NB4 (cell line): Measurements from ENCODE around the gene RRP1.

Experiments
- DNase-seq: peaks from one replicate; pipeline ENCODE4 v3.0.0; 2010; ENCODE audit warnings: low read depth
- H3K4me3 ChIP-seq: one replicate; pipeline ENCODE4 v1.5.1; 2011; ENCODE audit warnings: mild to moderate bottlenecking, low read depth, low read length, moderate library complexity
- MYC ChIP-seq: IDR thresholded peaks from 2 replicates; pipeline ENCODE4 v1.6.1; 2011; ENCODE audit warnings: low read depth, low read length
- POLR2A ChIP-seq: IDR thresholded peaks from 2 replicates; pipeline ENCODE4 v1.6.1; 2011; ENCODE audit warnings: mild to moderate bottlenecking; ENCODE audit not compliant: insufficient read length; ENCODE audit errors: extremely low read depth
- TF ChIP-seq, protein P1 (sequence below): IDR thresholded peaks from one replicate; pipeline ENCODE4 v1.5.1; 2012; ENCODE audit warnings: low read depth, low read length
- TF ChIP-seq, protein P2 (sequence below): IDR thresholded peaks from 2 replicates; pipeline ENCODE4 v1.6.1; 2011; ENCODE audit warnings: low read depth, low read length

The RRP1 gene

DNA sequence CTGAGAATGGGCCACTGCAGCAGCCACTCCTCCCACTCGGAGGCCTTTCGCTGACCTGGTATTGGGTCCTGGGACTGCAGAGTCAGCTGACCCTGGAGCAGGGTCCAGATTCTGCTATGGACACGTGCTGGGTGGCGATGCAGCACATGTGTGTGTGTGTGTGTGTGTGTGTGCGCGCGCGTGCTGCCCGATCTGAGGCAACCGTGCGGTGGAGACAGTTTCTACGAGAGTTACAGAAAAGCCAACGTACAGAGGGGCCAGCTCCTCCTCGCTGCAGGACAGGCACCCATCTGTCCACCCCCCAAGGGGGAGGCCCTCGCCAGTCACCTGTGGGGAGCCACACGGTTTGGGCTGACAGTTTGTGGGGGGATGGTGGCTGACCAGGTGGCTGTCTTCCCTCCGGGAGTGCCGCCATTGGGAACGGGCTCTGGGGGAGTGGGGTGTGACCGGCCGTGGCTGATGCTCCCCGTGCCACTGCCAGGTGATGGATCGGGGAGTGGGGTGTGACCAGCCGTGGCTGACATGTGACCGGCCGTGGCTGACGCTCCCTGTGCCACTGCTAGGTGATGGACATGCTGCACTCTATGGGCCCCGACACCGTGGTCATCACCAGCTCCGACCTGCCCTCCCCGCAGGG is 37.3 kb upstream of the RRP1 start:
- DNase-seq, result no peak
- no peak overlapping the region for H3K4me3 ChIP-seq
- TF ChIP-seq, protein P1, sequence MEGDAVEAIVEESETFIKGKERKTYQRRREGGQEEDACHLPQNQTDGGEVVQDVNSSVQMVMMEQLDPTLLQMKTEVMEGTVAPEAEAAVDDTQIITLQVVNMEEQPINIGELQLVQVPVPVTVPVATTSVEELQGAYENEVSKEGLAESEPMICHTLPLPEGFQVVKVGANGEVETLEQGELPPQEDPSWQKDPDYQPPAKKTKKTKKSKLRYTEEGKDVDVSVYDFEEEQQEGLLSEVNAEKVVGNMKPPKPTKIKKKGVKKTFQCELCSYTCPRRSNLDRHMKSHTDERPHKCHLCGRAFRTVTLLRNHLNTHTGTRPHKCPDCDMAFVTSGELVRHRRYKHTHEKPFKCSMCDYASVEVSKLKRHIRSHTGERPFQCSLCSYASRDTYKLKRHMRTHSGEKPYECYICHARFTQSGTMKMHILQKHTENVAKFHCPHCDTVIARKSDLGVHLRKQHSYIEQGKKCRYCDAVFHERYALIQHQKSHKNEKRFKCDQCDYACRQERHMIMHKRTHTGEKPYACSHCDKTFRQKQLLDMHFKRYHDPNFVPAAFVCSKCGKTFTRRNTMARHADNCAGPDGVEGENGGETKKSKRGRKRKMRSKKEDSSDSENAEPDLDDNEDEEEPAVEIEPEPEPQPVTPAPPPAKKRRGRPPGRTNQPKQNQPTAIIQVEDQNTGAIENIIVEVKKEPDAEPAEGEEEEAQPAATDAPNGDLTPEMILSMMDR, result no peak
- TF ChIP-seq MYC, result no peak
- no peak for TF ChIP-seq POLR2A
- TF ChIP-seq, protein P2, sequence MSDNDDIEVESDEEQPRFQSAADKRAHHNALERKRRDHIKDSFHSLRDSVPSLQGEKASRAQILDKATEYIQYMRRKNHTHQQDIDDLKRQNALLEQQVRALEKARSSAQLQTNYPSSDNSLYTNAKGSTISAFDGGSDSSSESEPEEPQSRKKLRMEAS, result no peak

DNA sequence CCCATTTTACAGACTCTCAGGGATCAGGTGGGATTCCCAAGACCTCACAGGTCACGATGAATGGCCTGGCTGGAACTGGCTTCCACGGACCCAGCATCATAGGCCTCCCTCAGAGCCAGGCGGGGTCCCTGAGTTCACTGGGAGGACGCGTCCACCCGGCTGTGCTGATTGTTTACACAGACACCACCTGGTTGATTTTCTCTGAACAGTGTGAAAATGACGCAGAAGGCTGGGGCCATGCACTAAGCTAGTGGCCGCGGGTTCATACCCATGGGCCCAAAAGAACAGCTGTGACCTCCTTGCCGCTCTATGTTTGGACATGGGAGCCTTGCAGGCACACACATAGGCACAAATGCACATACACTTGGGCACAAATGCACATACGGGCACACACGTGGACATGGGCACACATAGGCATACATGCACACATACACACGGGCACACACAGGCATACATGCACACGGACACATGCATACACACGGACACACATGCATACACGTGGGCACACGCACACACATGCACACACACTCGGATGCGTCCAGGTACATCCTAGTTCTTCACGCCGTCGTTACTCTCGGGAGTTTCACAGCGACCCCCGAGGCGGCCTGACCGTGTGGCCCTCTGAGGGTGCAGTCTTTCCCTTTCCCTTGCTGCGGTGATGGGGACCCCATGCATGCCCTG is 36.5 kb upstream of the RRP1 start:
- H3K4me3 ChIP-seq, result no peak overlapping the region
- TF ChIP-seq, protein P2, result no peak
- TF ChIP-seq, protein P1, result no peak
- TF ChIP-seq POLR2A (no peak), MYC (no peak)
- DNase-seq, result no peak

DNA sequence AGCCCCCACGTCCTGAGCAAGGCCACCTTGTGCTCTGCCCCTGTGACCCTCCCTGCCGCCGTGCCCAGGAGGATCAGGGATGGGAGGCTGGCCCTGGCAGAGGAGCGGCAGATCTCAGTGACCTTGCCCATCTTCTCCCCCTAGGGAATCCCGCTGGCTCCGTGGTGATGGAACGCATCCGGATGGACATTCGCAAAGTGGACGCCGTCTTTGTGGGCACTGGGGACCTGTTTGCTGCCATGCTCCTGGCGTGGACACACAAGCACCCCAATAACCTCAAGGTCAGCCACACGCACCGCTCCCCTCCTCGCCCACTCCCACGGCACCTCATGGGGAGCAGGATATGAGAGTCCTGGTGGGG is 36.0 kb upstream of the RRP1 start:
- TF ChIP-seq, protein P2, result no peak
- TF ChIP-seq POLR2A (no peak), MYC (no peak)
- TF ChIP-seq, protein P1, result no peak

DNA sequence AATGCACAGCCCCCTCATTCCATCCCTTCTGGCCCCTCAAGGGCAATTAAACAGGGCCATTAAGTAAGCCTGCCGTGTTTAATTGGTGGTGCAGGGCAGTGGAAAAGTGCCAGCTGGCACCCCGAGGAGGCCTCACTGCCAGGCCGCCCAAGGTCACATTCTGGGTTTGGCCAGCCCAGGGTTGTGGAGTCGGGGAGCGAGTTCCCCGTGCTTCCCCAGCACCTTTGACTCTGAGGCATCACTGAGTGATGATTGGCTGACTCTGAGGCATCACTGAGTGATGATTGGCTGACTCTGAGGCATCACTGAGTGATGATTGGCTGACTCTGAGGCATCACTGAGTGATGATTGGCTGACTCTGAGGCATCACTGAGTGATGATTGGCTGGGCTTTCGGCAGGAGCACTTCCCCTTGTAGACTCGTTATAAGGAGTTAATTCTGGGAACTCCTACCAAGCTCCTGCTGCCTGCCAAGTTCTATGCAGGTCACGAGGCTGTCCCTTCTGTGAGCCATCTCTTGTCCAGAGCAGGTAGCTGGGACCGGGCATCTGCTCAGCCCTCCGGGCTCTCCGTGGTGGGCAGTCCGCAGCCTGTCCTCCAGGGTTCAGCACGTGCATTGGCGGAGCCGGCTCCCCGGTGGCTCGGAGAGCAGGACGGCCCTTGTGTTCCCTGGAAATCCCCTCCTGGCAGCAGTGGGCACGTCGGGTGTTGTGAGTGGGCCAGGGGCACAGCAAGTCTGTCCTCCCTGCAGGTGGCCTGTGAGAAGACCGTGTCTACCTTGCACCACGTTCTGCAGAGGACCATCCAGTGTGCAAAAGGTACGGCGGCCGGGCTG is 34.2 kb upstream of the RRP1 start:
- TF ChIP-seq MYC, result no peak
- TF ChIP-seq POLR2A, result no peak
- TF ChIP-seq, protein P2, result no peak
- TF ChIP-seq, protein P1, result no peak
- peak; percentile 44 for DNase-seq
- H3K4me3 ChIP-seq, result no peak overlapping the region

More for the DNA sequence above, 36.0 kb upstream of the RRP1 start:
- no peak overlapping the region for H3K4me3 ChIP-seq
- DNase-seq, result no peak

DNA sequence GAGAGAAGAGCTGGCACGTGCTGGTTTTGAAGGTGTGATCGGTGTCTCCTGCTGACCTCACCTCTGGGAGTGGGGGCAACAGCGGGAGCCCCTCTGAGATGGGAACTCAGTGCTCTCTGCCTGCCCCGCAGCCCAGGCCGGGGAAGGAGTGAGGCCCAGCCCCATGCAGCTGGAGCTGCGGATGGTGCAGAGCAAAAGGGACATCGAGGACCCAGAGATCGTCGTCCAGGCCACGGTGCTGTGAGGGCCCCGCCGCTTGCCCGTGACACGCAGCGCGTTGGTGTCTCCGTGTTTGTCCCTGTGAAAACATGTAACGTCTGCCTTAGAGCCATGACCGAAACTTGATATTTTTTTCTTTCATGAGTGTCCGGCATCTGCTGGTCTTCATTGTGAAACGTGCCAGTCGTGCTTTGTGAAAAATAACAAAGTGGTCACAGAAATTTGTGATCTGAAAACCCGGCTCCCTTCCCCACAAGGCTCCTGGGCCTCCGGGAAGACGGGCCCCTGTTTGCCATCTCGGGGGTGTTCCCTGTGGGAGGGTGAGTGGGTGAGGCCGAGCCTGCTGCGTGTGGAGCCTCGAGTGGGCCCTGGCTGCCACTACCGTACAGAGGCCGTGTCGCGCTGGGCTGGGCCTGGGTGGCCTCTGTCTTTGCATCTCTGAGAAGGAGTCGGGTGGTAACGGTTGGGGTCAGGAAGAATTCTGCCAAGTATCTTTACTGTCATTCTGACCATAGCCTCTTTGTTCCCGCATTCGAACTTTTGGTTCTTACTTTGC is 33.4 kb upstream of the RRP1 start:
- H3K4me3 ChIP-seq, result no peak overlapping the region
- TF ChIP-seq, protein P2, result no peak
- TF ChIP-seq POLR2A (no peak), MYC (no peak)
- TF ChIP-seq, protein P1, result no peak
- no peak for DNase-seq
